Limb (tissue), 2 donors: ENCODE data around the gene ATF5.

ENCODE experiments used
- DNase-seq, 2 donors: peaks; one replicate each; pipeline ENCODE4 v3.0.0-alpha.2; 2016; ENCODE audit errors: extremely low spot score in 2 of 2

Gene ATF5

GRCh38 chr19:49929121-49929610 is at the start of gene ATF5, which contains the start of gene NUP62:
ATF5 (plus strand) TSS chr19:49929205; CDS start chr19:49930851, 1,646 bp downstream.
NUP62 (minus strand) TSS chr19:49929504; CDS start chr19:49909807, 19,697 bp downstream.
- DNase-seq = peak; percentile 95 to 97

- DNase-seq = no peak
Measured at GRCh38 chr19:49879243-49879963, 49.6 kb upstream of the ATF5 start.

- no peak for DNase-seq
Measured at GRCh38 chr19:49880162-49880869, 48.7 kb upstream of the ATF5 start.

GRCh38 chr19:49881186-49881585 is 47.8 kb upstream of the ATF5 start:
- peak in 1 of 2 donors; percentile 24 for DNase-seq

- DNase-seq = peak in 1 of 2 donors; percentile 21
Measured at GRCh38 chr19:49881672-49882394, 47.2 kb upstream of the ATF5 start.

GRCh38 chr19:49882643-49883042 is 46.4 kb upstream of the ATF5 start:
- DNase-seq = no peak

- DNase-seq = no peak
Measured at GRCh38 chr19:49883094-49883493, 45.9 kb upstream of the ATF5 start.

- DNase-seq = no peak
Measured at GRCh38 chr19:49884109-49884508, 44.9 kb upstream of the ATF5 start.

- DNase-seq = no peak
Measured at GRCh38 chr19:49884760-49885159, 44.2 kb upstream of the ATF5 start.

GRCh38 chr19:49887037-49887664 is 41.9 kb upstream of the ATF5 start:
- peak in 1 of 2 donors; percentile 27 for DNase-seq

- DNase-seq = no peak
Measured at GRCh38 chr19:49887665-49888509, 41.1 kb upstream of the ATF5 start.

- no peak for DNase-seq
Measured at GRCh38 chr19:49888510-49888824, 40.5 kb upstream of the ATF5 start.

GRCh38 chr19:49889038-49889686 is 39.8 kb upstream of the ATF5 start:
- DNase-seq = no peak

GRCh38 chr19:49889687-49890348 is 39.2 kb upstream of the ATF5 start:
- peak; percentile 66 to 87 for DNase-seq

GRCh38 chr19:49890349-49891311 is 38.4 kb upstream of the ATF5 start:
- peak in 1 of 2 donors; percentile 72 for DNase-seq

- no peak for DNase-seq
Measured at GRCh38 chr19:49891393-49891792, 37.6 kb upstream of the ATF5 start.

GRCh38 chr19:49892716-49893115 is 36.3 kb upstream of the ATF5 start:
- DNase-seq = no peak

GRCh38 chr19:49894011-49894664 is 34.9 kb upstream of the ATF5 start:
- DNase-seq = no peak
